Measurements from ENCODE around the gene HLA-F. TPM values are rescaled to one million over a fixed set of nuclear protein-coding genes. Genes with fewer than 3 reads are reported as not detected.

The HLA-F gene
- total RNA-seq, 2 donors from 2014 or later, result 0.48 to 3.9 TPM

- H3K36me3 Mint-ChIP-seq (ENCODE audit: low read depth), result no peaks in the 10 kb centered on the region
- H3K4me1 ChIP-seq (ENCODE audit: control insufficient read depth, insufficient read depth, low read length), result no peaks in the 10 kb centered on the region
- TF ChIP-seq CTCF (conservative IDR thresholded peaks at IDR 0.05), result peak; percentile 92
- H3K9me3 Mint-ChIP-seq, result no peaks in the 10 kb centered on the region
- H3K27ac Mint-ChIP-seq, result no peak overlapping the region
- H3K9me3 ChIP-seq (ENCODE audit: control insufficient read depth, low read length), result no peaks in the 10 kb centered on the region
- peaks cover 20% of the 10 kb centered on the region for H3K27me3 ChIP-seq (ENCODE audit: control insufficient read depth, insufficient read depth, low read length, poor library complexity, severe bottlenecking)
- no peaks in the 10 kb centered on the region for H3K4me1 Mint-ChIP-seq
- no peaks in the 10 kb centered on the region for H3K36me3 ChIP-seq (ENCODE audit: control insufficient read depth, insufficient read depth, low read length)
- no peak overlapping the region for H3K27ac ChIP-seq (ENCODE audit: low read depth, low read length)
- 12 to 16% methylated on average over 17 of the region's 17 CpGs for WGBS, 2 experiments (ENCODE audit: insufficient coverage in 1 of 2, insufficient read length in 1 of 2)
- DNase-seq, result peak; percentile 97
- H3K9ac ChIP-seq (ENCODE audit: extremely low read depth, low read length, poor library complexity, severe bottlenecking), result no peak overlapping the region
- no peak overlapping the region for H3K4me3 Mint-ChIP-seq
- no peak overlapping the region for H3K4me3 ChIP-seq (ENCODE audit: low read length)
- H3K27me3 Mint-ChIP-seq (ENCODE audit: insufficient read depth), result peaks cover 28% of the 10 kb centered on the region
These were observed 20.6 kb upstream of the HLA-F start for GRCh38 chr6:29702519-29703103.

DNA sequence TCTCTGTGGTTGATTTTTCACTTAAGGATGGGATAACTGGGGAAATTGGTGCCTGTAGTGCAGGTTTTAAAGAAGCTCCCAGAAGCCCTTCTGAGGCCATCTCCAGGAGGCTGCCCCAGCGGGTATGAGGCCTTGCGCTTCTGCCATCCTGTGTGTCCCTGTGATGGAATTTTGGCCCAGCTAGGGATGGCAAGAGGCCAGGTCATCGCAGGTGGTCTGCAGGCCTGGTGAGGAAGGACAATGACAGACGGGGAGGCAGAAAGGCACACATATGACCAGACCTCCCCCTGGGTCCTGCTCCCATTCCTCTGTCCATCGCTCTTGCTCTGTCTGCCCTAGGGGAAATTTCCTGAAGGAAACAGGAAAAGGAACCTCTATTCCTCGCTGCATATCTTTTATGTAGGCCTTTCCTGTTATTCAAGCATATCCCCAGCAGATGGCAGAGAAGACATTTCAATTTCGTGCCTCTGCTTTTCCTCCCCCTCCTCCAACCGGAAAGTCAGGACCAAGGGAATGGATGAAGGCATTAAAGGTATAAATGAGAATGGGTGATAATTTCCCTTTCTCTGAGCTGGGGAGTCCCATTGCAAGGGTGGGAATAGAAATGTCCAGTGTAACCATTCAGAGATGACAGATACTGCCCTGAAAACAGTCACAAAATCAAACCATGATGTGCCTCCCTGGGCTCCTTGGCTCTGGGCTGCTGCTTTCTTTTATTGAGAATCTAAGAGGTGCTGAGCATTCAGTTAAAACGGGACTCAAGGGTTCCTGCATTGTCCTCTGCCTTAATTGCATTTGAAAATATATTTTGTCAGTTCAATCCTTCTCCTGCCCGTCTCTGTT, 17.6 kb upstream of the HLA-F start:
- no peak overlapping the region for H3K27ac Mint-ChIP-seq
- TF ChIP-seq CTCF (conservative IDR thresholded peaks at IDR 0.05), result peak; percentile 78
- H3K4me1 Mint-ChIP-seq, result no peaks in the 10 kb centered on the region
- Histone ChIP-seq H3K27me3 (ENCODE audit: control insufficient read depth, insufficient read depth, low read length, poor library complexity, severe bottlenecking) (peaks cover 40% of the 10 kb centered on the region), H3K4me3 (ENCODE audit: low read length) (no peak overlapping the region), H3K4me1 (ENCODE audit: control insufficient read depth, insufficient read depth, low read length) (no peaks in the 10 kb centered on the region), H3K9me3 (ENCODE audit: control insufficient read depth, low read length) (no peaks in the 10 kb centered on the region), H3K36me3 (ENCODE audit: control insufficient read depth, insufficient read depth, low read length) (no peaks in the 10 kb centered on the region), H3K9ac (ENCODE audit: extremely low read depth, low read length, poor library complexity, severe bottlenecking) (no peak overlapping the region), H3K27ac (ENCODE audit: low read depth, low read length) (no peak overlapping the region)
- WGBS, 2 experiments (ENCODE audit: insufficient coverage in 1 of 2, insufficient read length in 1 of 2), result 52 to 61% methylated on average over 6 to 10 of the region's 10 CpGs
- peak; percentile 76 for DNase-seq
- H3K27me3 Mint-ChIP-seq (ENCODE audit: insufficient read depth), result peaks cover 44% of the 10 kb centered on the region
- no peaks in the 10 kb centered on the region for H3K36me3 Mint-ChIP-seq (ENCODE audit: low read depth)
- H3K9me3 Mint-ChIP-seq, result no peaks in the 10 kb centered on the region
- H3K4me3 Mint-ChIP-seq, result no peak overlapping the region

DNA sequence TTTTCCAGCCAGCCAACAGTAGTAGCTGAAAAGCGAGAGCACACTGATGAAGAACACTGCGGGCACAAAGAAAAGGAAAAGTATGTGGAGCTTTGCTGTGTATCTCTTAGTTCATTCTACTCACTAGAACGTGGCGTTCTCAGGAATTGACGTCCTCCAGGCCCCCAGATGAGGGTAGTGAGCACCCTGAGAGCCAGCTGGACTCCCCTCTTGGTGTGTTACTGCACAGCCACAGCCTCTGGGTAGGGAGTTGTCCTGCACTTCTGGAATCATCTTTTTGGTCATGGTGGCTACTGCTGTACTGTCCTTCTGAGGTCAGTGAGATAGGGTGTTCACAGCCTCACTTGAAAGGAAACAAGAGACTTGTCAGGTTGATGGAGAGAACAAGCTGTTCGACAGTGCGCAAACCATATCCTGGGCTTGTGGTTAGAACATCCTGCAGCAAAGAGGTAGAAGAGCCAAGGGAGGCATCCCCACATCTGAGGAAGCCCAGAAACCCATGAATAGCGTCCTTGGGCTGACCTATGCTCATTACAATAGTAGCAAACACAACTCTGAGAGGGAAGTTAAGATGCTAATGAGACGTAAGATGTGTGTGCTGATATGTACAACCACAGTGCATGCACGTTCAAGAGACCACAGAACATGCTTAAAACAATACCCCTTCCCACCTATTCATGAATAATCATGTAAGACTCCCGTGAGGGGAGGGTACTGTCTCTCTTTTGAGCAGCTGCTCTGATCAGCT, 14.6 kb upstream of the HLA-F start:
- no peak for TF ChIP-seq CTCF (conservative IDR thresholded peaks at IDR 0.05)
- Mint-ChIP-seq H3K9me3 (no peaks in the 10 kb centered on the region), H3K36me3 (ENCODE audit: low read depth) (no peaks in the 10 kb centered on the region), H3K4me3 (no peak overlapping the region), H3K27ac (no peak overlapping the region), H3K4me1 (no peaks in the 10 kb centered on the region), H3K27me3 (ENCODE audit: insufficient read depth) (peaks cover 50% of the 10 kb centered on the region)
- Histone ChIP-seq H3K27ac (ENCODE audit: low read depth, low read length) (no peak overlapping the region), H3K4me1 (ENCODE audit: control insufficient read depth, insufficient read depth, low read length) (no peaks in the 10 kb centered on the region), H3K36me3 (ENCODE audit: control insufficient read depth, insufficient read depth, low read length) (no peaks in the 10 kb centered on the region), H3K27me3 (ENCODE audit: control insufficient read depth, insufficient read depth, low read length, poor library complexity, severe bottlenecking) (peaks cover 45% of the 10 kb centered on the region), H3K4me3 (ENCODE audit: low read length) (no peak overlapping the region), H3K9ac (ENCODE audit: extremely low read depth, low read length, poor library complexity, severe bottlenecking) (no peak overlapping the region), H3K9me3 (ENCODE audit: control insufficient read depth, low read length) (no peaks in the 10 kb centered on the region)
- DNase-seq, result no peak
- WGBS, 2 experiments (ENCODE audit: insufficient coverage in 1 of 2, insufficient read length in 1 of 2), result 89% methylated on average over 8 to 11 of the region's 11 CpGs
